Loucy (cell line): Measurements from ENCODE around the gene FFAR4.

Experiments
- CTCF ChIP-seq: fragments of 200-600 bp; sonication (generic); conservative IDR thresholded peaks from 2 replicates; pipeline ENCODE4 v1.5.1; 2014; ENCODE audit warnings: mild to moderate bottlenecking, antibody characterized with exemption, low read length
- EZH2phosphoT487 ChIP-seq: fragments of 200-600 bp; IDR thresholded peaks from 2 replicates; pipeline ENCODE4 v1.6.1; 2018; ENCODE audit warnings: antibody characterized with exemption, mild to moderate bottlenecking, moderate library complexity, borderline replicate concordance

- TF ChIP-seq CTCF: no peak
- no peak for TF ChIP-seq EZH2phosphoT487
Measured at GRCh38 chr10:93593749-93594148, 27.3 kb downstream of the FFAR4 start.
